ENCODE results near the gene COLEC11.
"Not testable (repeated sequence)": the region's sequence is repeated elsewhere in the genome, so short reads cannot be mapped to it uniquely, and the experiment has no call there.

The COLEC11 gene

GRCh38 chr2:3594493-3595281 lies at the start of gene COLEC11:
COLEC11 (plus strand) TSS chr2:3595112; CDS start chr2:3604341, 9,229 bp downstream.
- no peak for DNase-seq

- no peak for DNase-seq
Measured at GRCh38 chr2:3545788-3546478, 49.0 kb upstream of the COLEC11 start.

- no peak for DNase-seq
Measured at GRCh38 chr2:3547915-3548314, 47.0 kb upstream of the COLEC11 start.

GRCh38 chr2:3553946-3554345 lies 41.0 kb upstream of the COLEC11 start:
- DNase-seq = no peak

GRCh38 chr2:3557639-3558204 lies 37.2 kb upstream of the COLEC11 start:
- no peak for DNase-seq

- DNase-seq = peak; percentile 97
Measured at GRCh38 chr2:3558205-3559014, 36.5 kb upstream of the COLEC11 start, which contains the start of gene RNASEH1. RNASEH1 (minus strand) TSS chr2:3558333; CDS start chr2:3558260, 73 bp downstream.

- DNase-seq = no peak
Measured at GRCh38 chr2:3563521-3563976, 31.4 kb upstream of the COLEC11 start.

GRCh38 chr2:3565117-3565516 lies 29.8 kb upstream of the COLEC11 start:
- no peak for DNase-seq

DNA sequence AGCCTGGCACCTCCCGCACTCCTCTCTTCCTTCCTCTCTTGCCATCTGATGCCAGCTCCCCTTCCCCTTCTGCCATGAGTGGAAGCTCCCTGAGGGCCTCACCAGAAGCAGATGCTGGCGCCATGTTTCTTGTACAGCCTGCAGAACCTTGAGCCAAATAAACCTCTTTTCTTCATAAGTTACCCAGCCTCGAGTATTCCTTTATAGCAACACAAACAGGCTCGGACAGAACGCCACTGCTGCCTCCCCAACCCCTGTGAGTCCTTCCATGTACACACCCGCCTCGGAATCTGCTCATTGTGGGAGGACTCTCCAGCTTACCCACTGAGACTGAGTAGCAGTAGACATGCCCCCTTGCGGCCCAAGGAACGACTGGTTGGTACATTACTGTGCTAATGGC lies 28.1 kb upstream of the COLEC11 start:
- no peak for DNase-seq

- not testable (repeated sequence) for DNase-seq
Measured at GRCh38 chr2:3569656-3570055, 25.3 kb upstream of the COLEC11 start.

- no peak for DNase-seq
Measured at GRCh38 chr2:3571284-3571683, 23.6 kb upstream of the COLEC11 start.

DNA sequence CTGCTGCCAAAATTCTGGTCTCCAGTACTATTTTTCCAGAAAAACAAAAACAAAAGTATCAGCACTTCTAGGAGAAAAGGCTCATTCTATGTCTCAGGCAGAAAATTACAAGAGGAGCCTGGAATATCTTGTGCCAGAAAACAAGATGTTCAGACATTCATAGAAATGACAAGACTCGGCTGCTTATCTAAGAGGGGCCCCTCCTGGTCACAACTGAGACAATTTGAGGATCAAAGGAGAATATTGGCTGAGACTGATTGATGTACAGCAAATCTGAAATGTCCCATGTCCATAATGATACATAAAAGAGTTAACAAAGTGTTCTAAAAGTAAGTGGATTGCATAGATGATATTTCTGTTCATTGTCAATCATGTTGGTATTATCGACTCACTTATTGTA lies 22.3 kb upstream of the COLEC11 start:
- DNase-seq = no peak

GRCh38 chr2:3574155-3574554 lies 20.8 kb upstream of the COLEC11 start:
- DNase-seq = no peak

GRCh38 chr2:3575534-3576262 lies 19.2 kb upstream of the COLEC11 start:
- DNase-seq = peak; percentile 25

DNA sequence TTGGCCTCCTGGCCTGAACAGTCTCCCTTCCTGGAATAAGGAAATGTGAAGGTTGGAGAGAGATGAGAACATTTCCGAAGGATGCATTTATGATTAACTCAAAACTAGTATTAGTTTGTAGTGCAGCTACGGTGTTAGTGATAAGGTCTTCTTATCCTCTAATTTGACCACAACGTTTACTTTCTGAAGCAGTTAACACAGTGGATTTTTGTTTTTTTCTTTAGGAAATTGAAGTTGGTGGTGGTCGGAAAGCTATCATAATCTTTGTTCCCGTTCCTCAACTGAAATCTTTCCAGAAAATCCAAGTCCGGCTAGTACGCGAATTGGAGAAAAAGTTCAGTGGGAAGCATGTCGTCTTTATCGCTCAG lies 18.7 kb upstream of the COLEC11 start:
- DNase-seq = not testable (repeated sequence)

DNA sequence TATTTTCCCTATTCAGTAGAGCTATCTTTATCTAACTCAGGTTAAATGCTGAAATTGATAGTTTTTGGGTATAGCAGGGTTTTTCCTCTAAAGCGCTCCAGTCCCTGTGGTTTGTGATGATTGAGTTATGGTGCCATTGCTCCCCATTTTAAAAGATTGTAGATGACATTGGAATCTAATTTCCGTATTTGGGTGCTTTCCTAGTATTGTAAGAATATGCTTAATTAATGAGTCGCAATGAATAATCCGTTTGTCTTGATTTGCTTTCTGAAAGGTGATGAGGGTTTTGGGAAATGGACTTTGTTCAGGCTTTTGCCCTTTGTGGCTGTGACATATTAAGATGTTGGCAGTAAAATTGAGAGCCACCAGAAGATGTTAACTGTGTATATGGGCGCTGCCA lies 15.9 kb upstream of the COLEC11 start:
- DNase-seq = no peak

- DNase-seq = no peak
Measured at GRCh38 chr2:3580449-3580848, 14.5 kb upstream of the COLEC11 start.

- no peak for DNase-seq
Measured at GRCh38 chr2:3581367-3582262, 13.3 kb upstream of the COLEC11 start.

DNA sequence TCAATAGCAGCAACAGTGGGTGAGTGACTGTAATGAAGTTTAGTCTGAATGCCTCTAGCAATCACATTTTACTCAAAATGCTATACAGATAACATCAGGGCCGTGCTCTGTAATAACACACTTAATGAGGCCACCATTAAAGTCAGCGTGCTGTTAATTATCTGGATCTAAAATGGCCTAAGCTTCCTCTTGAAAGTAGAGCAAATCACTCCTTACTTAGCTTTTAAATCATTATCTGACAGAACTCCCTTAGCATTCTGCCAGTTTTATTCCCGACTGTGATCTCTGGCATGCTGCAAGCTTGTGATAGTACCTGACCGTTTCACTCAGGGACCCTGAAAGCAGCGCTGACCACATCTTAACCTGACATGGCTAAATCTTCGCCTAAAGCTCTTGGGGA lies 10.8 kb upstream of the COLEC11 start:
- no peak for DNase-seq

GRCh38 chr2:3584608-3585260 lies 10.2 kb upstream of the COLEC11 start:
- no peak for DNase-seq

Measured in activated effector memory CD4-positive, alpha-beta T cell treated with Interleukin-2 at 50 U/mL for 16 hours (primary cell).